Measurements from ENCODE around the gene SOCS7. TPM values are rescaled to one million over a fixed set of nuclear protein-coding genes. Genes with fewer than 3 reads are reported as not detected.

SOCS7 gene
- total RNA-seq, 1 donor from 2014 or later: 14.0 TPM

GRCh38 chr17:38410201-38410600, 58.6 kb downstream of the SOCS7 start:
- ChIA-PET POLR2A (no interaction called here), CTCF (interaction anchor here (2.1 to 2.9 kb wide), 2 partner anchors 11 to 61 kb away, joined by 6 read pairs; no protein-coding TSS in a partner anchor)
- Mint-ChIP-seq H3K36me3 (ENCODE audit: low read depth) (no peaks in the 10 kb centered on the region), H3K9me3 (no peaks in the 10 kb centered on the region), H3K4me1 (peaks cover 6% of the 10 kb centered on the region), H3K4me3 (no peak overlapping the region), H3K27me3 (peaks cover 7% of the 10 kb centered on the region), H3K27ac (no peak overlapping the region)
- DNase-seq (no peak), ATAC-seq (ENCODE audit: low read depth) (no peak)
- TF ChIP-seq CTCF (IDR thresholded peaks at IDR 0.05): no peak
- intact Hi-C loops (cut with micrococcal nuclease): no loop called here

GRCh38 chr17:38415250-38416194, 63.9 kb downstream of the SOCS7 start:
- no peaks in the 10 kb centered on the region for H3K36me3 Mint-ChIP-seq (ENCODE audit: low read depth)
- CTCF ChIA-PET: interaction anchor here (1.1 to 5.8 kb wide), 7 partner anchors 8 to 90 kb away, joined by 3 to 173 read pairs (median 5); partner anchors contain the start of gene SOCS7
- ATAC-seq (ENCODE audit: low read depth) (peak; percentile 26), DNase-seq (no peak)
- peaks cover 27% of the 10 kb centered on the region for H3K27me3 Mint-ChIP-seq
- intact Hi-C loops (cut with micrococcal nuclease): no loop called here
- no peak overlapping the region for H3K4me3 Mint-ChIP-seq
- H3K4me1 Mint-ChIP-seq: peaks cover 17% of the 10 kb centered on the region
- no peaks in the 10 kb centered on the region for H3K9me3 Mint-ChIP-seq
- POLR2A ChIA-PET: interaction anchor here (1.4 kb wide), 1 partner anchor 66 kb away, joined by 10 read pairs; no protein-coding TSS in a partner anchor
- no peak for TF ChIP-seq CTCF (IDR thresholded peaks at IDR 0.05)
- H3K27ac Mint-ChIP-seq: no peak overlapping the region

- H3K27me3 Mint-ChIP-seq: peaks cover 38% of the 10 kb centered on the region
- DNase-seq: no peak
- peaks cover 17% of the 10 kb centered on the region for H3K4me1 Mint-ChIP-seq
- POLR2A ChIA-PET: interaction anchor here (0.6 kb wide), 1 partner anchor 8 kb away, joined by 14 read pairs; no protein-coding TSS in a partner anchor
- ATAC-seq (ENCODE audit: low read depth): no peak
- H3K27ac Mint-ChIP-seq: no peak overlapping the region
- intact Hi-C loops (cut with micrococcal nuclease): no loop called here
- no peaks in the 10 kb centered on the region for H3K36me3 Mint-ChIP-seq (ENCODE audit: low read depth)
- TF ChIP-seq CTCF (IDR thresholded peaks at IDR 0.05): no peak
- H3K4me3 Mint-ChIP-seq: no peak overlapping the region
- no peaks in the 10 kb centered on the region for H3K9me3 Mint-ChIP-seq
- CTCF ChIA-PET: interaction anchor here (5.8 kb wide), 1 partner anchor 67 kb away, joined by 173 read pairs; the partner anchor contains the start of gene SOCS7
Measured at GRCh38 chr17:38416840-38417209, 65.2 kb downstream of the SOCS7 start.

GRCh38 chr17:38417210-38417951, 65.7 kb downstream of the SOCS7 start:
- DNase-seq: no peak
- Mint-ChIP-seq H3K36me3 (ENCODE audit: low read depth) (no peaks in the 10 kb centered on the region), H3K27me3 (peaks cover 44% of the 10 kb centered on the region), H3K4me3 (no peak overlapping the region), H3K9me3 (no peaks in the 10 kb centered on the region), H3K4me1 (peaks cover 17% of the 10 kb centered on the region), H3K27ac (no peak overlapping the region)
- ATAC-seq (ENCODE audit: low read depth): no peak
- TF ChIP-seq CTCF (IDR thresholded peaks at IDR 0.05): no peak
- POLR2A ChIA-PET: interaction anchor here (0.6 kb wide), 1 partner anchor 9 kb away, joined by 14 read pairs; no protein-coding TSS in a partner anchor
- CTCF ChIA-PET: no interaction called here
- intact Hi-C loops (cut with micrococcal nuclease): no loop called here
